ENCODE data around the gene SEPTIN8. TPM values are rescaled to one million over a fixed set of nuclear protein-coding genes. Genes with fewer than 3 reads are reported as not detected.

The SEPTIN8 gene
- total and polyA plus RNA-seq, 4 experiments from 2014 or later: 1.1 to 13.8 (median 8.0) TPM

DNA sequence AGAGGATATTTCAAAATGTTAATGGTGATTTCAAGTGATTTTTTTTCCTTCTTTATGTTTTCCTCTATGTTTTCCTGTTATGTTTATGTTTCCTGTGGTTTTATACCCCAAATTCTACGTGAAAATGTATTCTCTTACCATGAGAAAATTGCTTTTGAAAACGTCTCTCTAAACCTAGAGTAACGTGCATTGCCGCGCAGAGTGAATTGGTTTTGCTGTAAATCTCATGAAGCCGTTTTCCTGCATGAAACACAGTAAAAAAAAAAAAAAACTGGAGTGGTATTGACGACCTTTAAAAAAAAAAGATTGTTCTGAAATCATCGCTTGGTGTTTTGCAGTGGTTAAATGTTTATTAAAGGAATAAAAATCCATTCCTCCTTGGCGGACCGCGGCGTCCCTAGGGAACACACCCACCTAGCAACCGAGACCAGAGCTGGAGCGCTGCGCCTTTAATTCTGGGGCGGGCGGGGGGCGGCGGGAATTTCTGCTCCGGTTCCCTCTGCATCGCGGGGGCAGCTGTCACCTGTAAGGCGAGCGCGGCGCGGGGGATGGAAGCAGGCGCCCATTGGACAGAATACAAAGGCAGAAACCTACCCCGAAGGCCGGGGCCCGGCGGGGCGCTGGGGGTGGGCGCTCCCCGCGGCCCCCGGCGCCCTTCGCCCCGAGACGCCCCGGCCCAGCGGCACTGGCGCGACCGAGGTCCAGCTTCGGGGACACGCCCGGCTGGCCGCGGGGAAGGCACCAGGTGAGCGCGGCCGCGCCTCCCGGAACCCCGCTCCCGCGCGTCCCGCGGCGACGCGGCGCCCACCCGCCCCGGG, 36.0 kb upstream of the SEPTIN8 start, which contains the start of gene SOWAHA:
Gene SOWAHA, plus strand, starts transcription at position 522 of the 818 bp plus-strand sequence. CDS start 320 bp downstream, outside the sequence.
- H3K9me3 ChIP-seq (ENCODE audit: control insufficient read depth in 1 of 2, low read length in 2 of 2): no peaks in the 10 kb centered on the region
- H3K4me3 Mint-ChIP-seq: peak within 1 kb of the TSS; percentile 80 to 85 (median 82)
- CTCF ChIA-PET (ENCODE audit: partially characterized antibody): interaction anchor here (1.2 kb wide), 1 partner anchor 67 kb away, joined by 3 read pairs; no protein-coding TSS in a partner anchor
- H3K4me1 ChIP-seq (ENCODE audit: insufficient read depth, low read length): peaks cover 13% of the 10 kb centered on the region
- peaks cover 30 to 37% of the 10 kb centered on the region in 2 donors for H3K27me3 Mint-ChIP-seq
- H3K36me3 Mint-ChIP-seq: no peaks in the 10 kb centered on the region
- peak within 1 kb of the TSS in 1 of 2 donors; percentile 28 for H3K4me3 ChIP-seq (ENCODE audit: low read length in 2 of 2)
- intact Hi-C loops (cut with micrococcal nuclease): no loop called here
- H3K27ac Mint-ChIP-seq: peak within 1 kb of the TSS in 3 of 7 donors; percentile 48 to 60 (median 59)
- H3K27ac ChIP-seq (ENCODE audit: low read depth, low read length): no peak within 1 kb of the TSS
- H3K9me3 Mint-ChIP-seq: no peaks in the 10 kb centered on the region
- no peak for DNase-seq
- peaks cover 8 to 14% (median 10%) of the 10 kb centered on the region in 4 donors for H3K4me1 Mint-ChIP-seq
- H3K36me3 ChIP-seq (ENCODE audit: insufficient read depth, low read length): no peaks in the 10 kb centered on the region
- POLR2A ChIA-PET (ENCODE audit: partially characterized antibody): interaction anchor here (0.7 to 0.8 kb wide), 2 partner anchors 36 to 322 kb away, joined by 3 read pairs; partner anchors contain the start of gene IRF1
- H3K27me3 ChIP-seq (ENCODE audit: insufficient read depth, low read length): peaks cover 26% of the 10 kb centered on the region

DNA sequence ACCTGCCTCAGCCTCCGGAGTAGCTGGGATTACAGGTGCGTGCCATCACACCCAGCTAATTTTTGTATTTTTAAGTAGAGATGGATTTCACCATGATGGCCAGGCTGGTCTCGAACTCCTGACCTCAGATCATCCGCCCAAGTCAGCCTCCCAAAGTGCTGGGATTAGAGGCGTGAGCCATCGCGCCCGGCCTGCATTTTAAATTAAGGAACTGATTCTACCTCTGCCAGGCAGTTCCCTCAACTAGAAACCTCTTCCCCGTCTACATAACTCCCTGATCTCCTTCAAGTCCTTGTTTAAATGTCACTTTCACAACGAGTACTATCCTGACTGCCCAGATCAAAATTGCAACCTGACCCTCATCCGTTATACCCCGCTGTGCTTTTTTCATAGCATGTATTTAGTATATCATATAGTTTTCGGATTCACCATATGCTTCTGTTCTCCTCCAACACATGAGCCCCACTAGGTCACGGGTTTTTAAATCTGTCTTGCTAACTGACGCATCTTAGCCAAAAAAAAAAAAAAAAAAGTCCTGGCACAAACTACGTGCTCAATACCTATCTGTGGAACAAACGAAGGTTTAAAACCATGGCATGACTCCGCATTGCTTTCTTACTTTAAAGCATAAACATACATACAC, 35.2 kb upstream of the SEPTIN8 start:
- Histone ChIP-seq H3K27me3 (ENCODE audit: insufficient read depth, low read length) (peaks cover 26% of the 10 kb centered on the region), H3K4me3 (ENCODE audit: low read length in 2 of 2) (no peak overlapping the region), H3K4me1 (ENCODE audit: insufficient read depth, low read length) (peaks cover 13% of the 10 kb centered on the region), H3K27ac (ENCODE audit: low read depth, low read length) (no peak overlapping the region), H3K9me3 (ENCODE audit: control insufficient read depth in 1 of 2, low read length in 2 of 2) (no peaks in the 10 kb centered on the region), H3K36me3 (ENCODE audit: insufficient read depth, low read length) (no peaks in the 10 kb centered on the region)
- CTCF ChIA-PET (ENCODE audit: partially characterized antibody): interaction anchor here (1.1 kb wide), 1 partner anchor 8 kb away, joined by 7 read pairs; no protein-coding TSS in a partner anchor
- Mint-ChIP-seq H3K27me3 (peaks cover 30 to 35% of the 10 kb centered on the region in 2 donors), H3K9me3 (no peaks in the 10 kb centered on the region), H3K27ac (no peak overlapping the region), H3K4me1 (peaks cover 8 to 14% (median 10%) of the 10 kb centered on the region in 4 donors), H3K36me3 (no peaks in the 10 kb centered on the region), H3K4me3 (peak overlapping the region; percentile 80 to 85 (median 82))
- intact Hi-C loops (cut with micrococcal nuclease): no loop called here
- POLR2A ChIA-PET (ENCODE audit: partially characterized antibody): no interaction called here
- DNase-seq: no peak

DNA sequence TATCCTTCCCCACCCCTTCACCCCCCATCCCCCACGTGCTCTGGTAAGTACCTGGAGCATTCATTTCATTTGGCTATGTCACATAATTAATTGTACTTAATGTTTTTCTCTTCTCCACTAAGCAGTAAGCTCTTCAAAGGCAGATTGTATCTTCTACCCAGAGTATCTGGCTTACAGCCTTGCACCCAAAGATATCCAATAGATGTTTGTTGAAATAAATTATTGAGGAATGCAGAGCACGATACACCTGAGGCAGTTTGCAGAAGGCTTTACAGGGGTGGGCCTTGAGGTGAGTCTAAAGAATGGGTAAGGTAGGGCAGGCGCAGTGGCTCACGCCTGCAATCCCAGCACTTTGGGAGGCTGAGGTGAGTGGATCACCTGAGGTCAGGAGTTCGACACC, 33.6 kb upstream of the SEPTIN8 start:
- CTCF ChIA-PET (ENCODE audit: partially characterized antibody): interaction anchor here (0.9 to 1.8 kb wide), 2 partner anchors 10 to 16 kb away, joined by 3 to 8 read pairs; no protein-coding TSS in a partner anchor
- H3K36me3 ChIP-seq (ENCODE audit: insufficient read depth, low read length): no peaks in the 10 kb centered on the region
- no peaks in the 10 kb centered on the region for H3K9me3 Mint-ChIP-seq
- no peaks in the 10 kb centered on the region for H3K9me3 ChIP-seq (ENCODE audit: control insufficient read depth in 1 of 2, low read length in 2 of 2)
- no peak overlapping the region for H3K4me3 ChIP-seq (ENCODE audit: low read length in 2 of 2)
- peaks cover 26% of the 10 kb centered on the region for H3K27me3 ChIP-seq (ENCODE audit: insufficient read depth, low read length)
- no peak overlapping the region for H3K4me3 Mint-ChIP-seq
- peaks cover 13% of the 10 kb centered on the region for H3K4me1 ChIP-seq (ENCODE audit: insufficient read depth, low read length)
- peaks cover 8 to 14% (median 10%) of the 10 kb centered on the region in 4 donors for H3K4me1 Mint-ChIP-seq
- H3K27ac ChIP-seq (ENCODE audit: low read depth, low read length): no peak overlapping the region
- H3K27me3 Mint-ChIP-seq: peaks cover 30 to 38% of the 10 kb centered on the region in 2 donors
- no peak overlapping the region for H3K27ac Mint-ChIP-seq
- H3K36me3 Mint-ChIP-seq: no peaks in the 10 kb centered on the region
- intact Hi-C loops (cut with micrococcal nuclease): no loop called here
- POLR2A ChIA-PET (ENCODE audit: partially characterized antibody): no interaction called here
- DNase-seq: no peak

DNA sequence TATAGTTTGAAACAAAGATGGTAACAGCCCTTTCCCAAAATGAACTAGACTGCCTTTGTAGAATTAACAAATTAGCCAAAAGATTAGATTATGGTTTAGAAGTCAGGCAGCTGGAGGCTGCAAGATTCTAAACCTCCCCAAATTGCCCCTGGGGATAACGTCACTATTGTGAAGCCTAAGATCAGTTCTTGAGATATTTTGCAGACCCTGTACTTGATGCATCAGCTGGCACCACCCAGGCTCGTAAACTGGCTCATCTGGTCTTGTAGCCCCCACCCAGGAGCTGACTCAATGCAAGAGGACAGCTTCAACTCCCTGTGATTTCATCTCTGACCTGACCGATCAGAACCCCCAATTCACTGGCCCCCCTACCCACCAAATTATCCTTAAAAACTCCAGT, 31.8 kb upstream of the SEPTIN8 start:
- ChIA-PET CTCF (ENCODE audit: partially characterized antibody) (interaction anchor here (1.2 to 1.8 kb wide), 4 partner anchors 11 to 71 kb away, joined by 3 to 8 read pairs (median 4); partner anchors contain the start of gene KIF3A), POLR2A (ENCODE audit: partially characterized antibody) (interaction anchor here (0.9 kb wide), 1 partner anchor 252 kb away, joined by 3 read pairs; the partner anchor contains the start of gene RAD50)
- Histone ChIP-seq H3K27ac (ENCODE audit: low read depth, low read length) (no peak overlapping the region), H3K36me3 (ENCODE audit: insufficient read depth, low read length) (no peaks in the 10 kb centered on the region), H3K4me1 (ENCODE audit: insufficient read depth, low read length) (peaks cover 13% of the 10 kb centered on the region), H3K9me3 (ENCODE audit: control insufficient read depth in 1 of 2, low read length in 2 of 2) (no peaks in the 10 kb centered on the region), H3K4me3 (ENCODE audit: low read length in 2 of 2) (no peak overlapping the region), H3K27me3 (ENCODE audit: insufficient read depth, low read length) (peaks cover 26% of the 10 kb centered on the region)
- Mint-ChIP-seq H3K36me3 (no peaks in the 10 kb centered on the region), H3K27me3 (peaks cover 35 to 50% of the 10 kb centered on the region in 2 donors), H3K27ac (no peak overlapping the region), H3K4me1 (peaks cover 8 to 11% (median 9%) of the 10 kb centered on the region in 4 donors), H3K4me3 (no peak overlapping the region), H3K9me3 (peaks cover 0 to 4% (median 0%) of the 10 kb centered on the region in 8 donors)
- DNase-seq: no peak
- intact Hi-C loops (cut with micrococcal nuclease): no loop called here

DNA sequence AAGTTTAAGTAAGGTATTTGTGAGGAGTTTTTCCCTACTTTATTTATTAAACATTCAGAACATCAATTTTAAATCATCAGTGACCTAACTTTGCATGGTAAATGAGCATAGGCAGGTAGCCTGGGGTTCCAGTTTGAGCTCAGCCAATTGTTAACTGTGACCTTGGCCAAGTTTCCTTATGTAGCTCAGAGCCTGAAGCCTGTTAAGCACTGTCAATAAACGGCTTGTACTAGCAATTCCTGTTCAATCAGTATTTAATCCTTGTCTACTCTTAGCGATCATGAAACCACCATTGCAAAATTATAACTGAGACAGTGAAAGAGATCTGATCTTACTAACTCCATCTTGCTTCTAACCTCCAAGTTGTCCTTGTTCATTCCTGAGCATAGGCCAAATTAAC, 31.4 kb upstream of the SEPTIN8 start:
- no peak overlapping the region for H3K27ac ChIP-seq (ENCODE audit: low read depth, low read length)
- ChIA-PET POLR2A (ENCODE audit: partially characterized antibody) (no interaction called here), CTCF (ENCODE audit: partially characterized antibody) (interaction anchor here (1.2 to 2.3 kb wide), 3 partner anchors 11 to 71 kb away, joined by 3 to 14 read pairs (median 4); partner anchors contain the start of gene KIF3A)
- peaks cover 11% of the 10 kb centered on the region for H3K4me1 ChIP-seq (ENCODE audit: insufficient read depth, low read length)
- peaks cover 26% of the 10 kb centered on the region for H3K27me3 ChIP-seq (ENCODE audit: insufficient read depth, low read length)
- H3K9me3 ChIP-seq (ENCODE audit: control insufficient read depth in 1 of 2, low read length in 2 of 2): no peaks in the 10 kb centered on the region
- Mint-ChIP-seq H3K4me3 (no peak overlapping the region), H3K27me3 (peaks cover 37 to 54% of the 10 kb centered on the region in 2 donors), H3K27ac (no peak overlapping the region), H3K4me1 (peaks cover 8 to 11% (median 9%) of the 10 kb centered on the region in 4 donors), H3K36me3 (no peaks in the 10 kb centered on the region), H3K9me3 (peaks cover 0 to 4% (median 0%) of the 10 kb centered on the region in 8 donors)
- DNase-seq: no peak
- intact Hi-C loops (cut with micrococcal nuclease): no loop called here
- H3K36me3 ChIP-seq (ENCODE audit: insufficient read depth, low read length): no peaks in the 10 kb centered on the region
- no peak overlapping the region for H3K4me3 ChIP-seq (ENCODE audit: low read length in 2 of 2)

DNA sequence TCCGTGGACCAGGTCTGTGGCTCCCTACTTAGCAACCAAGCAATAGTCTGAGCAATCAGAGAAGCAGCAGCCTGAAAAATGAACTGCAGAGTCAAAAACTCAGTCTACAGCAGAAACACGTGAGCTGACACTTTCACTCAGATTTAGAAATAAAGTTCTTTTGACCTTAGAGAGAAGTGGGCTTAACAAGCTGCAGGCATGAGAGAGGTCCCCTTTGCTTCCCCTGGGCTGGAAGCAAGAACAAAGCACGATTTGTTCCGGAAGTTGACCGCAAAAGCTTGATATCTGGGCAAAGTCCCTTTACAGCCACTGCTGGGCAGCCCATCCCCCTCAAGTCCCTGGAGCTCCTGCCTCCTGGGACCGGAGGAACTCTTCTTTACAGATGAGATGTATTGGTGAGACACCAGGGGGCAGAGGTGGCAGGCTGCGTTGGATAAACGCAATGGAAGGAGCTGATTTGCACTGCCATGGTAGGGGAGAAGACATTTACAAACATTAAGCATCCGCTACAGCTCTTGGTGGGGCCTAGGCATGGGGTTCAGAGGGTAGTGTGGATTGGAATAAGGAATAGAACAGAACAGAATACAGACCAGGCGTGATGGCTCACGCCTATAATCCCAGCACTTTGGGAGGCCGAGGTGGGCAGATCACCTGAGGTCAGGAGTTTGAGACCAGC, 30.3 kb upstream of the SEPTIN8 start:
- H3K27me3 Mint-ChIP-seq: peaks cover 32 to 57% of the 10 kb centered on the region in 2 donors
- H3K4me3 ChIP-seq (ENCODE audit: low read length in 2 of 2): no peak overlapping the region
- peaks cover 0 to 4% (median 0%) of the 10 kb centered on the region in 8 donors for H3K9me3 Mint-ChIP-seq
- ChIA-PET CTCF (ENCODE audit: partially characterized antibody) (interaction anchor here (1.5 to 2.3 kb wide), 2 partner anchors 12 to 60 kb away, joined by 4 to 14 read pairs; partner anchors contain the start of gene CCNI2), POLR2A (ENCODE audit: partially characterized antibody) (interaction anchor here (1.1 kb wide), 1 partner anchor 70 kb away, joined by 5 read pairs; the partner anchor contains the start of gene KIF3A)
- peaks cover 17% of the 10 kb centered on the region for H3K27me3 ChIP-seq (ENCODE audit: insufficient read depth, low read length)
- H3K27ac Mint-ChIP-seq: peak overlapping the region in 1 of 7 donors; percentile 57
- no peak for DNase-seq
- no peaks in the 10 kb centered on the region for H3K9me3 ChIP-seq (ENCODE audit: control insufficient read depth in 1 of 2, low read length in 2 of 2)
- H3K4me1 ChIP-seq (ENCODE audit: insufficient read depth, low read length): peaks cover 2% of the 10 kb centered on the region
- H3K4me3 Mint-ChIP-seq: no peak overlapping the region
- intact Hi-C loops (cut with micrococcal nuclease): no loop called here
- no peaks in the 10 kb centered on the region for H3K36me3 Mint-ChIP-seq
- peaks cover under 1 to 3% (median 2%) of the 10 kb centered on the region in 4 donors for H3K4me1 Mint-ChIP-seq
- no peak overlapping the region for H3K27ac ChIP-seq (ENCODE audit: low read depth, low read length)
- H3K36me3 ChIP-seq (ENCODE audit: insufficient read depth, low read length): no peaks in the 10 kb centered on the region

Measured in CD4-positive, alpha-beta memory T cell (primary cell).